Jurkat, Clone E6-1 (cell line): ENCODE results near the gene ZNF503.
"Not testable (repeated sequence)": the region's sequence is repeated elsewhere in the genome, so short reads cannot be mapped to it uniquely, and the experiment has no call there.

ENCODE experiments used
- DNase-seq: peaks from one replicate; pipeline ENCODE4 v3.0.0-alpha.2; 2011; ENCODE audit warnings: low read depth, low spot score
- H3K4me3 ChIP-seq: 2 replicates; pipeline ENCODE4 v1.5.1; 2011; ENCODE audit warnings: mild to moderate bottlenecking, low read length, control low read depth, moderate library complexity

The ZNF503 gene

DNA sequence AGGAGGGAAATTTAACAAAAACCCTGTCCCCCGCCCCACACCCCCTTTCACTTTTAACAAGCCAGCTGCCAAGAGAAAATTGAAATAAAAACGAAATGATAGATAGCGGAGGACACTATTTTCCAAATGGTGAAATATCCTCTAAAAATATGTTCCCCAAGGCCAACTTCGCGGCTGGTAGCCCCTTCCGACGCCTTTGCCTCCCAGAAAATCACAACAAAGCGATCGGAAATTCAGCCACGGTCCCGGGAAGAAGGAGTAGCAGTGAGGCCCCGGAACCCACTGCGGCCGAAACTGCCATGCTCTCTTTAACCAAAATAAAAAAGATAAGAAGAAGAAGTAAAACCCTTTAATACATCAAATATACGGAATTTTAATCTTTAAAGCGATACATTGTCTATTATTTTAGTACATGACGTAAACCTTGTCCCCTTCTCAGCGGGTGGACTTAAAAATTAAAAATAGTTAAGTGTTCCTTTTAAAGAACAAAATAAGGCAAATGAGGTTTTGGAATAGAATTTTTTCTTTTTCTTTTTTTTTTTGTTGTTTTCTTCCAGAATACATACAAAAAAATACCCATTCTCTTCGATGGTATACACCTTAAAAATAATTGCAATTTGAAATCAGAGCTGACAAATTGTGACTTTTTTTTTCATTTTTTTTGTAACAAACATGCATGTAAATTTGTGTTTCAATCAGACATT lies 3.9 kb downstream of the ZNF503 start:
- DNase-seq: no peak
- no peak overlapping the region for H3K4me3 ChIP-seq

DNA sequence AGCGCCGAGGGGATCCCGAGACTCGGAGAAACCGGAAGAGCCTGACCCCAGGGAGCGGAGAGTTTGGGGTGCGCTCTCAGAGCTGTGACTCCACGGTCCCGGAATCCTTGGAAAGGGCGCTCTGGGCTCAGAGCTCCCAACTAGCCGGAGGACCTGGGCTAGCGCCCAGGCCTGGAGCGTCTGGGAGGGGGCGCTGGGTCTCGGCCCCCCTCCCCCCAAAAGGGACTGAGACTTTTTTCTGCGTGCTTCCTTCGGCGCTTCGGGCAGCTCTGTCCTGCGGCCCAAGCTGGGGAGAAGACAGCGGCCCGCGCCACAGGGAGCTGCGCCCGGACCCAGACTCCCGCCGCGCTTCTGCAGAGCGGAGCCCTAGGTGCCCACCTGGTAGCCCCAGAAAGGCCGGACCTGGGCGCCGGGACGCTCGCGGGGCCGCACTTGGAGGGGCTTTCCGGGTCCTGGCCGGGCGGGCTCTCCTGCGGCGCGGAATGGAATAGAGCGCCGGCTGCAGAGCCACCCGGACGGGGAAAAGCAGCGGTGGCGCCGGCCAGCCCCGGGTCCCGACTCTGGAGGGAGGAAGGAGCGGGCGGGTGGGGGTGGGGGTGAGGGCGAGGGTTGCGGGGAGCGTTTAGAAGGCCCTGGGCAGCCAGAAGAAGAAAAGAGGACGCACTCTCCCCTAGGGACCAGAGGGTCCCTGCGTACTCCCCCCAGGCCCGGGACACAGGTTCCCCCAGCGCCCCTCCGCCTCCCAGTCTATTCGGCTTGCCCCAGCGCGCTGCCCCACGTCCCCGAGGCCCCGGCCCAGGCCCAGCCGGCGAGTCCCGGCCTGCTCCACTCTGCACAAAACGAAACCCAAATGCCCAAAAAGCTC lies 4.7 kb downstream of the ZNF503 start:
- H3K4me3 ChIP-seq: no peak overlapping the region
- DNase-seq: no peak

DNA sequence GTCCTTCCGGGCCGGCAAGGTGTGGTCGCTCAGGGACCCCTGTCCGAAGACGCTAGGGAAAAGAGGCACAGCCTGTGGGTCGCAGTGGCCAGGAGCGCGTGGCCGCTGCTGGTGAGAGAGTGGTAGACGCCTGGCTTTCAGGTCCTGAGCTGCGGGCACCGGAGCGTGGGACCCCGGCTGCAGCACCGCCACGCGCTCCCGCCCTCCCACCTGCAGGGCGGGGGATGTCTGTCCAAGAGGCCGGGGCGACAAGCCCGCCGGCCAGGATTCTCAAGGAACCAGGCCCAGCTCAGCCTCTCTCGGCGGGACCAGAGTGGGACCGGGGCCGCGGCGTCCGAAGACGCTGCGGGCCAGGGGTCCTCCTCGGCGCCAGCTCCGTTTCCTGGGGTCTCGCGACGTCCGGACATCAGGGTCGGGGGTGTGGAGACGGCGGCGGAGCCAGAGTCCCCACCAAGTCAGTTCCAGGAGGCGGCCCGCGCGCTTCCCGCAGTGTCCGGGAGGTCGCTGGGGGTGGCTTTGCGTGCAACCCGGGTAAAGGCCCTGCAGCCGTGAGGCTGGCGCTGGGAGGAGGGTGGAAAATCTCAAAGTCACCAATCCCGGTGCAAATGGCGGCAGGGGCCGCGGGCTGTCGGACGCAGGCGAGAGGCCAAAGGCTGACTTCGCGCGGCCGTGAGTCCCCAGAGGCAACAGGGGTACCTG lies 5.5 kb downstream of the ZNF503 start:
- no peak overlapping the region for H3K4me3 ChIP-seq
- no peak for DNase-seq

DNA sequence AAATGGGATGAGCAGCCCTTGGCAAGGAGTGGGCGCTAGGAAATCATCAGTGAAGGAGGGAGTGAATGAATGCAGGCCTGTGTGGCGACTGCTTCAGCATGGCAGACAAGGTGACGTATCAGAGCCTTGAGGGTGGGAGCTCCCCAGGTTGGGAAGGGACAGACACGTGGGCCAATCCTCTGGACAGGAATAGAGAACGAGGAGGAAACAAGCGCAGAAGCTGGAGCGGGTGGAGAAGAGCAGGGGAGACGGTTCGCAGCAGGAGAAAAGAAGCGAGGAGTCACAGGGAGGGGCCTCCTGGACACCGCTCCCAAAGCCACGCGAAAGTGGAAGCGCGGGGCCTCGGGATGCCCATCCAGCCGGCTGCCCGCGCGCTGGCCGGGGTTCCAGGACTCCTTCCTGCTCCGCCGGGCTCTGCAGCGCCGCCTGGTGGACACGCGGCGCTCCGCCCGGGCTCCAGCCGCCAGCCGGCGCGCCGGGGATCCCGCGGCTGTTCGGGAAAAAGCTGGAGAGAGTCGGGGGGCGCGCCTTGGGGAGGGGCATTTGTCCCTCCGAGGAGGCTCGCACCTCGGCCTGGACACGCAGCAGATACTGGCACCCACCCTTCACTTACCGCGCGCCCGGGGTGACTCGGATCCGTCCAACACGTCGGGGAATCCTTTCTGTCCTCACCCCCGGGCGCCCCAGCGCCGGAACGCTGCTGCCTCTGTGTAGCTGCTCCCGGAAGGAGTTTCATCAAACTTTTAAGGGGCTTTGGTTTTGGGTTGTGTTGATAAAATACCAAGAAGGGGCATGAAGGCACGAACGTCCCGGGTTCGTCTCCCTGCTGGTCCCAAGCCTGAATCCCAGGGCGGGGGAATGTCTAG lies 6.3 kb downstream of the ZNF503 start:
- no peak for DNase-seq
- H3K4me3 ChIP-seq: no peak overlapping the region

DNA sequence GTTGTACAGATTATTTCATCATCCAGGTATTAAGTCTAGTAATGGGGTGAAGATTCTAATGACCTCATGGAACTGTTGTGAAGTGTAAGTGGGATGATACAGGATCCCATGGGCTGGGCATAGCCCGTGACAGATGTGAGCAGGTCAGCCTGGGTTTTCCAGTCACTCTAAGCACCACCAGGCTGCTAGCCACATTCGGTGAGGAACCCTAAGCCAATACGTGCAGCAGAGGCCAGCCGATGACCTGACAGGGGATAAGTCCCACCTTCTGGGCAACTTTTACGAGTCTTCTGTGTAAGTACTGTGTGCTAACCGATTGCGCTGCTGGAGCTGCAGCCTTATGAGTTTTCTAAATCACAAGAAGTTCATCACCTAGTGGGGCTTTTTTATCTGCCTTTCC lies 7.3 kb downstream of the ZNF503 start:
- no peak overlapping the region for H3K4me3 ChIP-seq
- no peak for DNase-seq

- H3K4me3 ChIP-seq: no peak overlapping the region
- DNase-seq: no peak
Observed at GRCh38 chr10:75392744-75393143, 8.8 kb downstream of the ZNF503 start.

- DNase-seq: no peak
- H3K4me3 ChIP-seq: no peak overlapping the region
Observed at GRCh38 chr10:75392271-75392670, 9.3 kb downstream of the ZNF503 start.

DNA sequence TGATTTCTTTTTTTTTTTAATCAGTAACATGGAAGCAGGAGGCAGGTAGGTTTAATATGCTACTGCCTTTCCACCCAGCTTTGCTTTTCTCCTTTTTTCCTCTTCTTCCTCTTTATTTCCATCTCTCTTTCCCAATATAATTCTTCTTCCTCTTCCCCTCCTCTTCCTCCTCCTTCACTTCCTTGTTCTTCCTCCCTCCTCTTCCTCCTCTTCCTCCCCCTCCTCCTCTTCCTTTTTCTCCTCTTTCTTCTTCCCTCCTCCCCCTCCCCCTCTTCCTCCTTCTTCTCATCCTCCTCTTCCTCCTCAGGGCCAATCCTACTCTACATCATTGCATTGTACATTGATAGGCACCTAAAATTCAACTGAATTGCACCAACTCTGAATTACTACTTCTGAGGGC lies 11.4 kb downstream of the ZNF503 start:
- H3K4me3 ChIP-seq: no peak overlapping the region
- DNase-seq: no peak

DNA sequence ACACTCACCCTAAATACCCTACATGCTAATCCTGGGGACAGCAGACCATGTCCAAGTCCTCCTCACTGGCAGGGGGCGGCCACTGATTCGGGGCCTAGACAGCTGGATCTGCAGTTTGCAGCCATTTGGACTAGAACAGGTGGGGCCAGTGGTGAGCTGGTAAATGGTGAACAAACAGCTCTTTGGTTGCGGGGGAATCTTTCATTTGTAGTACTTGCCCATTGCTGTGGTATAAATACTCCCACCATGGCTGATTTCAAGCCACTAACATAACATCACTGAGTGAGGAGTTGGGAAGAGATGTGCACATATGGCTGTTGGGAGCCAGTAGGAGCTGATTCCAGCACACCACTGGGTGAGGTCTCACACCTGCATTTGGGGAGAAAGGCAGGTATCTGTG lies 13.5 kb downstream of the ZNF503 start:
- no peak for DNase-seq
- H3K4me3 ChIP-seq: no peak overlapping the region

DNA sequence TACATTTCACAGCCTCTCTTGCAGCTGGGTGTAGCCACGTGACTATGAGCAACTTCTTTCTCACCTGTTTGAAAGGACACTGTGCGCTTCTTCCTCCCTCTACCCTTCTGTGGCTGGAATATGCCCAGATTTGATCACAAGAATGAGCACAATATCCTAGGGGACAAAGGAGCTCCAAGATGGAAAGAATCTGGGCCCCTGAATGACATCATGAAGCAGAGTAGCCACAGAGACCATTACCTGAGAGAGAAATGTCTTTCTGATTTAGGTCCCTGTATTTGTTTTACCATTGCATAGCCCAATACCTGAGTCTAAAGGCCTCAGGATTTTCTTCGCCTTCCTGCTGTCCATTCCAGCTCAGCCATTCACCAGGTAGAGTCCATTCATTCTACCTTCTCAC lies 15.4 kb downstream of the ZNF503 start:
- no peak overlapping the region for H3K4me3 ChIP-seq
- DNase-seq: no peak

GRCh38 chr10:75379817-75380216 lies 21.7 kb downstream of the ZNF503 start:
- no peak overlapping the region for H3K4me3 ChIP-seq
- DNase-seq: no peak

DNA sequence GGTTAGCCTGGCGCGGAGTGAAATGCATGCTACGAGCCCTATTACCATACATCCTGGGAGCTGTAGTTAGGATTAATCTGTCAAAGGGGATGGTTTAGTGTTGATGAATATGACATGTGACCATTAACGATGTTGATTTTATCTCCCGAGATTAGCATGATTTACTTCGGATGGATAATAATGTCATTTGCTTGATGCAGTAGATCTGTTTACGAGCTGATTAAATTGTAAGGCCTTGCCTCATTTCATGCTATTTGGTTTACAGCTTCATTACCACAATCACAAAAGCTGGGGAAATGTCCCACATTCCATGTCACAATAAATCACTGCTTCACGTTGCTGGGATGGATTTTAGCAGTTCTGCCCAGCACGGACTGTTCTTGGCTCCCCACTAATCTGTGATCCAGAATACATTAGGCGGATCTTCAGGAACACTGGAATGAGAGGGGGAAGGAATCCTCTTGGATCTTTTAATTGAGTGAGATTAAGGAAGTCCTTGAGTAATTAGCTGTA lies 22.3 kb downstream of the ZNF503 start:
- no peak overlapping the region for H3K4me3 ChIP-seq
- DNase-seq: no peak

- DNase-seq: no peak
- no peak overlapping the region for H3K4me3 ChIP-seq
Observed at GRCh38 chr10:75378379-75378778, 23.2 kb downstream of the ZNF503 start.

DNA sequence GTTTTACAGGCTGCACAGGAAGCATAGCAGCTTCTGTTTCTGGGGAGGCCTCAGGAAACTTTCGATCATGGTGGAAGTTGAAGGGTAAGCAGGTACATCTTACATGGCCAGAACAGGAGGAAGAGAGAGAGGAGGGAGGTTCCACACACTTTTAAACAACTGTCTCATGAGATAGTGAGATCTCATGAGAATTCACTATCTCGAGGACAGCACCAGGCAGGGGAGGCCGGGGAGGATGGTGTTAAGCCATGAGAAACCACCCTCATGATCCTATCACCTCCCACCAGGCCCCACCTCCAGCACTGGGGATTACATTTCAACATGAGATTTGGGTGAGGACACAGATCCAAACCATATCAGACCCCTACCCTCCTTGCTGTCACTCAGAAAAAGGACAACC lies 23.7 kb downstream of the ZNF503 start:
- no peak overlapping the region for H3K4me3 ChIP-seq
- no peak for DNase-seq

- no peak for DNase-seq
- H3K4me3 ChIP-seq: no peak overlapping the region
Observed at GRCh38 chr10:75375838-75376237, 25.7 kb downstream of the ZNF503 start.

DNA sequence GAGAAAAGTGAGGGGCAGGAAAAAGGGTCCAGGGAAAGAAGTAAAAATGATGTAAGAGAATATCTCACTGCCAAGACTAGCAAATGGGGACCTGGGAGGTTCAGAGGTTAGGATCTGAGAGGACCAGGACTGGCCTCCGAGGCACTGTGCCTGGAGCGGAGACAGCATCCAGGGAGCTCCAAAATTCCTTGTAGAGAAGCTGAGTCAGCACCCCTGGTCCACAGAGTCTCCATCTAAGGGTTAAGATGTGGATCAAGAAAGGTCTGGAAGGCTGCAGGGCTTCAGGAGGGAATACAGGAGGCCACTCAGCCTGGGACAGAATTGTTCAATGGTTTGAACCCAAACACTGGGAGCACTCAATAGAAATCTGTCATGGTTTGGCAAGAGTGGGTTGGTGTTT lies 30.6 kb downstream of the ZNF503 start:
- H3K4me3 ChIP-seq: no peak overlapping the region
- DNase-seq: no peak

DNA sequence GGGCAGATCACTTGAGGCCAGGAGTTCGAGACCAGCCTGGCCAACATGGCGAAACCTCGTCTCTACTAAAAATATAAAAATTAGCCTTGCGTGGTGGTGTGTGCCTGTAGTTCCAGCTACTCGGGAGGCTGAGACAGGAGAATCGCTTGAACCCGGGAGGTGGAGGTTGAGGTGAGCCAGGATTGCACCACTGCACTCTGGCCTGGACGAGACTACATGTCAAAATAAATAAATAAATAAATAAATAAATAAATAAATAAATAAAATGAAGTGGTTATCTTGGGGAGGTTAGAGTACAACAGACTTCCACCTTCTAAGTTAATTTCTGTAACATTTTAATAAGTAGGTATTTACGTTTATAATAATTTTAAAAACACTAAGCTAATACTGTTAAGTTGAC lies 31.7 kb downstream of the ZNF503 start:
- not testable (repeated sequence) for DNase-seq, H3K4me3 ChIP-seq

GRCh38 chr10:75367901-75368300 lies 33.7 kb downstream of the ZNF503 start:
- no peak for DNase-seq
- H3K4me3 ChIP-seq: no peak overlapping the region

GRCh38 chr10:75367021-75367487 lies 34.5 kb downstream of the ZNF503 start:
- no peak overlapping the region for H3K4me3 ChIP-seq
- no peak for DNase-seq
